ENCODE measurements around the gene SMIM36.
"Not testable (repeated sequence)": the region's sequence is repeated elsewhere in the genome, so short reads cannot be mapped to it uniquely, and the experiment has no call there.

SMIM36 gene

DNA sequence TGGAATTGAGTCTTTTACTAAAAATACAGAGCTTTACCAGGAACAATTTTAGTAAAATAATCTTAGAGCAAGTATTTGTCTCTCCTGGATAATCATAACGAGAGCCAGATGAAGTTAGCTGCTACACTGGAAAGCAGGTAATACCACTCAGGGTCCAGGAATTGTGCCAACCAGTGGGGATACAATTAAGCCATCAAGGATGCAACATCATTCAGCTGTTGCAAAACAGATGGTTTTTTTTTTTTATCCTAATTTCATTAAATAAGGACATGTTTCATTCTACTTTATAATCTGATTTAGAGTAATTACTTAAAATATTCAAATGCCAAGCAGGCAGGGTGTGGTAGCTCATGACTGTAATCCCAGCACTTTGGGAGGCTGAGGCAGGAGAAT is 99.8 kb downstream of the SMIM36 start:
- no peak for DNase-seq

- DNase-seq = no peak
Measured at GRCh38 chr17:55410722-55411462, 100.4 kb downstream of the SMIM36 start.

- no peak for DNase-seq
Measured at GRCh38 chr17:55409030-55409800, 102.0 kb downstream of the SMIM36 start.

DNA sequence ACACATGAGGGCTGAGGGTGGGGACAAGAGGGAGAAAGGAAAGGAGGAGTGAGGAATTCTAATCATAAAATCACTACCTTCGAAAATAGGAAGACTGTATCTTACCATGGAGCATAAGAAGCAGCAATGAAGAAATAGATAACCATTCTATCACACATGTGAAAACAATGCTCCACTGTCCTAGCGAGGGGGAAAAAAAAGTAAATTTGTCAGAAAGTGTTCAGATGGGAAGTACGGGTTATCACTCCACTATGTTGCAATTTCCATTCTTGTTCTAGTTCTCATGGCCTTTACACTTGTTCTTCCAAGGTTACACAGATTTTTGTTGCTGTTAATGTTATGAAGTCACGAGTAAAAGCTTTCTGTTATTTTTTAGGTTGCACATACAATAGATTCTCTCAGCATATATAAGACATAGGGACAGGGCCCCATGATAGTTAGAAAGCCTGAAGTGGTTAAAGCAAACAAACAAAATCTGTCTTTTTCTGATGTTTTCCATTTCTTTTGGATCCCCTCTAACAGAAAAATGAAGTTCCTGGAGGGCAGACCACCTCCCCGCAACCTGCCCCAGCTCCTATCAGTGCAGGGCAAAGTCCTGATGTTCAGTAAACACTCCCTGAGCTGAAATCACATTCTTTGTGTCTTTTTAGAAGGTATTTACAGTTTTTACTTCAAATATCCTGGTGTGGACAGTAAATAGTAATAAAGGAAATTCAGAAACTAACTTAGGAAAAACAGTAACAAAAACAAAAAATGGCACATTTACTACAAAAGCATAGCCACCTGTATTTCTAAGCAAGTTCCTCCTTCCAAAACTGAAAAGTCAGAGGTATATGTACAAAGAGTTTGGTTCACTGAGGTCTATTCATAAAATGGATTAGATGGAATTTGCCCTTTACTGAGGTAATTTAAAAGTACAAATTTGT is 103.3 kb downstream of the SMIM36 start:
- DNase-seq = no peak

DNA sequence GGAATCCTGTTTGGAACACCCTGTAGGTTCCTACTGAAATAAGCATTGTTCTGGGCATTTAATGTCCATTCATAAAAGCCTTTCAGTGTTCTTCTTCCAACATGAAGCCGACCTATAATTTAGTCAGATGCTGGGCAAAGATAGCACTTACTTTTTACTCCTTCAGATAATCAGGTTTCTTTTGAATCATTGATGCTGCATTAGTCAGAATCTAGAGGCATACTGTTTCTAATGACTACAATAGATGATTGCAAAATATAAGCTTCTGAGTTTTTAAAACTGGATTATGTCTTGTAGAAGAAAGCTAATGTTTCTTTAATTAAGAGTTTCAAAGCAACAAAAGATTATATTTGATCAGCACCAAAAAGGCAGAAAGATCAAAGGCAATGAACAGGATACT is 105.7 kb downstream of the SMIM36 start:
- no peak for DNase-seq

DNA sequence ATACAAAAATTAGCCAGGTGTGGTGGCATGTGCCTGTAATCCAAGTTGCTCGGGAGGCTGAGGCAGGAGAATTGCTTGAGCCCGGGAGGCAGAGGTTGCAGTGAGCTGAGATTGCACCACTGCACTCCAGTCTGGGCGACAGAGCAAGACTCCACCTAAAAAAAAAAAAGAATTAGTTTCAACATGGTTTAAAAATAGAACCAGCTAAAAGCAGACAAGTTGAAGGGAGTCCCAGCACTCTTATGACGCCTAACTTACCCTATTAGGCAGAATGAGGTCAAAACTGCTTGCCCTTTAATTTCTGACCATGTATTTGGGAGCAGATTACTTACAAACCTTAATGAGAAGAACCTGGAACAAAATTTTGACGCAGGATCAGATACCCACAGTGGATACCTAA is 107.1 kb downstream of the SMIM36 start:
- not testable (repeated sequence) for DNase-seq

DNA sequence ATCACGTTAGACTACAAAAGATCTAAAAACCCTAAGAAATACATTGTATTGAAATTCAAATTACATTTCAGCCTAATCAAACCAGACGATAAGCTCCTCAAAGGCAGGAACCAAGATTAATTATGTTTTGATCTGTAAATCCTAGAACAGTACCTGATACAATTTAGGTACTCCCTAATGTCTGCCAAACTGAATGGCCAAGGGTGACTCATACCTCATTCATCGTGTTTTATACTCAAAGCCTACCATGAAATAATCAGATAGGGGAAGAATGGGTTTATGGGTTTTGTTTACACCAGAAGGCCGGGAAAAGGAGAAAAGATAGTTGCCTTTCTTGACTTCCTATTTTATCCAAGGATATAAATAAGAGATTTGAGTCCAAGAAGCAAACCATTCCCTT is 108.9 kb downstream of the SMIM36 start:
- no peak for DNase-seq

Data from stimulated activated CD4-positive, alpha-beta T cell treated with anti-CD3 and anti-CD28 coated beads, Interleukin-2, amount 100 ng/mL, for 48 hours (primary cell).